ENCODE data around the gene MLLT1.

DNA sequence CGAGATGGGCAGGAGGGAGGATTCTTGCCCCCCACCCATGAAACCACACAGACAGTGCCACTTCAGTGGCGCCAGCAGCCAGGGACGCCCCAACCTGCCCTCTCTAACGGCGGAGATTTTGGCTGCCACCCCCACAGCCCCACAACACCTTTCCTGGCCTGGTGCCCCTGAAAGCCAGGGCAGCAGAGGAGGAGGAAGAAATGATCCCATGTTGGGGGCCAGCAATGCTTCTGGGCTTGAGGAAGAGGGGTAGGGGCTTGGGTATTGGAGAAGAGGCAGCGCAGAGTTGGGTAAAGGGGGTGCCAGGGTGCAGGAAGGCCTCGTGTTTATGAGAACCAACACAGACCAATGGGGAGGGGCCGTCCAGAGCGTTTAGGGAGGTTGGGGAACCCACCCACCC lies 1.7 kb downstream of the MLLT1 start:
- TF ChIP-seq, protein P1, sequence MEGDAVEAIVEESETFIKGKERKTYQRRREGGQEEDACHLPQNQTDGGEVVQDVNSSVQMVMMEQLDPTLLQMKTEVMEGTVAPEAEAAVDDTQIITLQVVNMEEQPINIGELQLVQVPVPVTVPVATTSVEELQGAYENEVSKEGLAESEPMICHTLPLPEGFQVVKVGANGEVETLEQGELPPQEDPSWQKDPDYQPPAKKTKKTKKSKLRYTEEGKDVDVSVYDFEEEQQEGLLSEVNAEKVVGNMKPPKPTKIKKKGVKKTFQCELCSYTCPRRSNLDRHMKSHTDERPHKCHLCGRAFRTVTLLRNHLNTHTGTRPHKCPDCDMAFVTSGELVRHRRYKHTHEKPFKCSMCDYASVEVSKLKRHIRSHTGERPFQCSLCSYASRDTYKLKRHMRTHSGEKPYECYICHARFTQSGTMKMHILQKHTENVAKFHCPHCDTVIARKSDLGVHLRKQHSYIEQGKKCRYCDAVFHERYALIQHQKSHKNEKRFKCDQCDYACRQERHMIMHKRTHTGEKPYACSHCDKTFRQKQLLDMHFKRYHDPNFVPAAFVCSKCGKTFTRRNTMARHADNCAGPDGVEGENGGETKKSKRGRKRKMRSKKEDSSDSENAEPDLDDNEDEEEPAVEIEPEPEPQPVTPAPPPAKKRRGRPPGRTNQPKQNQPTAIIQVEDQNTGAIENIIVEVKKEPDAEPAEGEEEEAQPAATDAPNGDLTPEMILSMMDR (IDR thresholded peaks at IDR 0.05 in 4 of 5, conservative IDR thresholded peaks at IDR 0.05 in 1 of 5), result no peak
- TF ChIP-seq POLR2A (IDR thresholded peaks at IDR 0.05), result no peak

Measured in gastrocnemius medialis (tissue), 4 donors.